AG04449 (cell line): Measurements from ENCODE around the gene EGF.
"Not testable (repeated sequence)": the region's sequence is repeated elsewhere in the genome, so short reads cannot be mapped to it uniquely, and the experiment has no call there.

ENCODE experiments used
- CTCF ChIA-PET: fragments of 350-600 bp; formaldehyde crosslinking; extraction: SDS; loops from one replicate; lab custom pipeline; 2021; ENCODE audit warnings: antibody characterized with exemption; lab: Yijun Ruan, JAX
- POLR2A ChIA-PET: fragments of 400-600, 350-600 bp; formaldehyde crosslinking; extraction: SDS; loops from one replicate; lab custom pipeline; 2020; ENCODE audit warnings: antibody characterized with exemption, inconsistent platforms; lab: Yijun Ruan, JAX
- DNase-seq: peaks from one replicate; pipeline ENCODE4 v3.0.0-alpha.2; 2010; ENCODE audit warnings: low read depth, low spot score
- H3K4me3 ChIP-seq: 2 replicates; pipeline ENCODE4 v1.5.1; 2011; ENCODE audit warnings: low read depth, mild to moderate bottlenecking, control low read depth, low read length
- TF ChIP-seq, protein P1 (sequence below): IDR thresholded peaks from one replicate; pipeline ENCODE4 v1.5.1; 2011; ENCODE audit warnings: mild to moderate bottlenecking, moderate library complexity, low read length, control low read depth, inconsistent platforms; ENCODE audit not compliant: insufficient read depth; ENCODE audit errors: missing control alignments

EGF gene

DNA sequence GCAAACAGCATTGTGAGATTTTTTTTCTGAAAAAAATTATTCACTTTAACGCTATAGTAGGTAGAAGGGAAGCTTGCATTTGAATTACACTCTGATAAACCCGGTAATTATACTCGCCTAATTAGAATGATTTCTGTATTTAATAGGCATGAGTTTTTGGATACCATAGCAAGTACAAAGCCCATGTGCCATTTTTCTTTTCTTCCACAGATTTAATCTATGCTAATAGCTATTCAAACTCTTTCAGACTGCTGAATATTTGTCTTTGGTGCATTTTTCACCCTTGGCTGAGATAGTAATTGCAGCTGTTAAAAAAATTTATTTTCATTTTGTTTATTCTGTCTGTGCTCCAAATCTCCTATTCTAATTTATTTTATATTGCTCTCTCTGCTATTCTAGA is 113.0 kb downstream of the EGF start:
- DNase-seq: no peak
- CTCF ChIA-PET: interaction anchor here (1.3 kb wide), 2 partner anchors 24 to 26 kb away, joined by 3 to 4 read pairs; no protein-coding TSS in a partner anchor
- POLR2A ChIA-PET: interaction anchor here (0.6 kb wide), 1 partner anchor 16 kb away, joined by 3 read pairs; no protein-coding TSS in a partner anchor
- TF ChIP-seq, protein P1, sequence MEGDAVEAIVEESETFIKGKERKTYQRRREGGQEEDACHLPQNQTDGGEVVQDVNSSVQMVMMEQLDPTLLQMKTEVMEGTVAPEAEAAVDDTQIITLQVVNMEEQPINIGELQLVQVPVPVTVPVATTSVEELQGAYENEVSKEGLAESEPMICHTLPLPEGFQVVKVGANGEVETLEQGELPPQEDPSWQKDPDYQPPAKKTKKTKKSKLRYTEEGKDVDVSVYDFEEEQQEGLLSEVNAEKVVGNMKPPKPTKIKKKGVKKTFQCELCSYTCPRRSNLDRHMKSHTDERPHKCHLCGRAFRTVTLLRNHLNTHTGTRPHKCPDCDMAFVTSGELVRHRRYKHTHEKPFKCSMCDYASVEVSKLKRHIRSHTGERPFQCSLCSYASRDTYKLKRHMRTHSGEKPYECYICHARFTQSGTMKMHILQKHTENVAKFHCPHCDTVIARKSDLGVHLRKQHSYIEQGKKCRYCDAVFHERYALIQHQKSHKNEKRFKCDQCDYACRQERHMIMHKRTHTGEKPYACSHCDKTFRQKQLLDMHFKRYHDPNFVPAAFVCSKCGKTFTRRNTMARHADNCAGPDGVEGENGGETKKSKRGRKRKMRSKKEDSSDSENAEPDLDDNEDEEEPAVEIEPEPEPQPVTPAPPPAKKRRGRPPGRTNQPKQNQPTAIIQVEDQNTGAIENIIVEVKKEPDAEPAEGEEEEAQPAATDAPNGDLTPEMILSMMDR: no peak
- H3K4me3 ChIP-seq: no peak overlapping the region

DNA sequence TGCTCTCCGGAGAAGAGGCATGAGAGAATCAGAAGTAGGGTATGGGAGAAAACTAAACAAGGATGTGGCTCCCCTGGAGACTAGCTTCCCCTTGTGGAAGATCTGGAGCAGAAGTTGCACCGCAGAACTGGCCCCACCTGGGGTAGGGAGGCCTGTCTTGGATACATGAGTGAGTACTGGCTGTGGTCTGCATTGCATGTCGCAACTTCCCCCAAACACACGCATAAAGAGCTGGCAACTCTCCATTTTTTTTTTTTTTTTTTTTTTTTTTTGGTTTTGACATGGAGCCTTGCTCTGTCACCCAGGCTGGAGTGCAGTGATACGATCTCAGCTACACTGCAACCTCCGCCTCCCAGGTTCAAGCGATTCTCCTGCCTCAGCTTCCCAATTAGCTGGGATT is 119.9 kb downstream of the EGF start:
- TF ChIP-seq, protein P1: no peak
- POLR2A ChIA-PET: no interaction called here
- H3K4me3 ChIP-seq: no peak overlapping the region
- CTCF ChIA-PET: interaction anchor here (0.9 to 1.1 kb wide), 3 partner anchors 9 to 482 kb away, joined by 3 to 4 read pairs (median 3); no protein-coding TSS in a partner anchor
- DNase-seq: no peak

DNA sequence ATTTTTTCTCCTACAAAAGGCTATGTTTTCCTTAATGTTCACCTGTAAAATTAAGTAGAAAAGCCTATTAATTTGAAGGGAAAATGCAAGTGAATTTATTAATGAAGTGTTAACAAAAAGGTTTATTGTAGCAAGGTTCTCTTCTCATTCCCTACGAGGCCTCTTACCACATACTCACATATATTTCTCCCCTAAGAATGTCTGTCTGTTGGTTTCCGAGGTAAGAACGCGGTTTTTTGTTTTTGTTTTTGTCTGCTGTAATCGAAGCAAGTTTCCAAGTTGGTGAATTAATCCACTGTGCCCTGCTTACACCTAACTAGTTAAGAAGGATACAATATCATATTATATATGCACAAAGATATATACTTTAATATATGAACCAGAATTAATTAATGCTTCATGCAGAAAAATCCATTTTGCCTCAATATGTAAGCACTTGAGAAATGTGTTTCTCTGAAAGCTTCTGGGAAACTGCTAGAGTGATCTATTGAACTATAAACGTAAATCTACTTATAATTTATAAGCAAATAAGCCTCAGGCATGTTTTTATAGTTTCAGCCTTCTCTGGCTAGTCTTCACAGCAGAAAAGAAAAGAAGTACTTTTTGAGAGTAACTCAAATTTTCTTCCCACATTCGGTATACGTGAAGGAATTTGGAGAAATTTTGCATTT is 120.8 kb downstream of the EGF start:
- ChIA-PET POLR2A (no interaction called here), CTCF (interaction anchor here (1.1 to 6.1 kb wide), 2 partner anchors 8 to 17 kb away, joined by 3 to 49 read pairs; no protein-coding TSS in a partner anchor)
- TF ChIP-seq, protein P1: no peak
- DNase-seq: no peak
- H3K4me3 ChIP-seq: no peak overlapping the region

DNA sequence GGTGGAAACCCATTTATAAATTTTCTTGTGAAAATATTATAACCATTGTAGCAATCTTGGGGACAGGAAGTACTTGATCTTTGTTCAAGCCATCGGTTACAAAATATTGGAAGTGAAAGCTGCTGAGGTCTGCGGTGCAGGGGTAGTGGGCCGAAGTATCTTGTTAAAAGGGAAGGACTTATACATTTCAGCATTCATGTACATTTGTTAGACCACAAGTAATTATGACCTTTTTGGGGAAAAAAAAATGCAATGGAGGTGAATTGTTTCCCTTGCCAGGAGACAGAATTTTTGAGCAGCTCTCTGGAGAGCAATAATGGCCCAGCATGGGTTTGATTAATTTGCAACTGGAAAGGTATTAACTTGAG is 121.3 kb downstream of the EGF start:
- DNase-seq: no peak
- POLR2A ChIA-PET: no interaction called here

DNA sequence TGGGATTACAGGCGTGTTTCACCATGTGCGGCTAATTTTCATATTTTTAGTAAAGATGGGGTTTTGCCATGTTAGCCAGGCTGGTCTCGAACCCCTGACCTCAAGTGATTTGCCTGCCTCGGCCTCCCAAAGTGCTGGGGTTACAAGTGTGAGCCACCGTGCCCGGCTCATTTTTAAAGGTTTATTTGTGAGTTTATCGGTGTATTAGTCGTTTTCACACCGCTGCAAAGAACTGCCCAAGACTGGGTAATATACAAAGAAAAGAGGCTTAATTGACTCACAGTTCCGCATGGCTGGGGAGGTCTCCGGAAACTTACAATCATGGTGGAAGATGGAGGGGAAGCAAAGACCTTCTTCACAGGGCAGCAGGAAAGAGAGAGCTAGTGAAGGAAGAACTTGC is 126.5 kb downstream of the EGF start:
- CTCF ChIA-PET: interaction anchor here (1.4 to 6.1 kb wide), 4 partner anchors 10 to 479 kb away, joined by 3 to 49 read pairs (median 6); no protein-coding TSS in a partner anchor
- POLR2A ChIA-PET, H3K4me3 ChIP-seq, DNase-seq: not testable (repeated sequence)

More for the DNA sequence above, 121.3 kb downstream of the EGF start:
- TF ChIP-seq, protein P1: no peak
- CTCF ChIA-PET: interaction anchor here (1.6 to 6.1 kb wide), 2 partner anchors 13 to 16 kb away, joined by 3 to 49 read pairs; no protein-coding TSS in a partner anchor
- no peak overlapping the region for H3K4me3 ChIP-seq

DNA sequence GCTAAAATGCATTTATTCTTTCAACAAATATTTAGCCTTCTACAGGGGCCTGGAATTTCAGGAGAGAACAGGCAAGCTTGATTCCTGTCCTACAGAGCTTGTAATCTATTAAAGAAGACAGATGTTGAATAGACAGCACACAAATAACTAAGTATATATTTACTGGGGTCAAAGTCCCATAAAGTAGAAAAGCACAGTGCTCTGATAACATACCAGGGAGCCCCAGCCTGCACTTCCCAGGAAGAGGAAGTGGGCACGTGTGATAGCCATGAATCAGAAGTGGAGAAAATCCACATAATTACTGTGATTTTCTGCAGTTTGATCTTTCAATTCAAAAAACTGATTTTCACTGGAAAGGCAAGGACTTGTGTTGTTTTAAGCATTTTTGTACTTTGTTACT is 129.1 kb downstream of the EGF start:
- no peak overlapping the region for H3K4me3 ChIP-seq
- DNase-seq: no peak
- ChIA-PET CTCF (interaction anchor here (1.4 to 15.9 kb wide), 4 partner anchors 9 to 471 kb away, joined by 3 to 158 read pairs (median 9); no protein-coding TSS in a partner anchor), POLR2A (interaction anchor here (0.6 kb wide), 1 partner anchor 16 kb away, joined by 3 read pairs; no protein-coding TSS in a partner anchor)
- TF ChIP-seq, protein P1: no peak
